Hepatocyte (in vitro differentiated cells): ENCODE results near the gene FLT1. TPM values are rescaled to one million over a fixed set of nuclear protein-coding genes. Genes with fewer than 3 reads are reported as not detected.
A peak's percentile ranks its signal among the peaks of the same experiment; 100 is the strongest.

Experiments
- DNase-seq: peaks from one replicate; pipeline ENCODE4 v3.0.0-alpha.2; 2016; ENCODE audit warnings: low spot score
- H2AFZ ChIP-seq: fragments of 200-600 bp; sonication (generic); 2 replicates; pipeline ENCODE4 v1.6.0; 2016; ENCODE audit warnings: antibody characterized with exemption, mild to moderate bottlenecking
- H3K27ac ChIP-seq: fragments of 200-600 bp; sonication (generic); 2 replicates; pipeline ENCODE4 v1.5.1; 2016; ENCODE audit warnings: mild to moderate bottlenecking
- H3K27me3 ChIP-seq: fragments of 200-600 bp; sonication (generic); 2 replicates; pipeline ENCODE4 v1.6.1; 2016
- H3K36me3 ChIP-seq: fragments of 200-600 bp; sonication (generic); replicated peaks from 2 replicates; pipeline ENCODE4 v1.5.1; 2016; ENCODE audit warnings: low read depth; ENCODE audit not compliant: insufficient read depth
- H3K4me1 ChIP-seq: fragments of 200-600 bp; sonication (generic); 2 replicates; pipeline ENCODE4 v1.5.1; 2016; ENCODE audit warnings: mild to moderate bottlenecking, moderate library complexity; ENCODE audit not compliant: insufficient read depth
- H3K4me2 ChIP-seq: fragments of 200-600 bp; sonication (generic); 2 replicates; pipeline ENCODE4 v1.6.0; 2016
- H3K4me3 ChIP-seq: fragments of 200-600 bp; sonication (generic); 2 replicates; pipeline ENCODE4 v1.5.1; 2016; ENCODE audit warnings: mild to moderate bottlenecking
- H3K79me2 ChIP-seq: fragments of 200-600 bp; sonication (generic); 2 replicates; pipeline ENCODE4 v1.6.0; 2017; ENCODE audit warnings: mild to moderate bottlenecking
- H3K9me2 ChIP-seq: fragments of 200-600 bp; sonication (generic); replicated peaks from 2 replicates; pipeline ENCODE4 v1.6.0; 2017; ENCODE audit warnings: mild to moderate bottlenecking; ENCODE audit not compliant: insufficient read depth
- H3K9me3 ChIP-seq: fragments of 200-600 bp; sonication (generic); 2 replicates; pipeline ENCODE4 v1.5.1; 2016; ENCODE audit warnings: low read depth, mild to moderate bottlenecking
- H4K20me1 ChIP-seq: fragments of 200-600 bp; sonication (generic); 2 replicates; pipeline ENCODE4 v1.6.0; 2016; ENCODE audit warnings: mild to moderate bottlenecking; ENCODE audit not compliant: insufficient read depth, poor library complexity, severe bottlenecking
- CTCF ChIP-seq: fragments of 200-600 bp; sonication (generic); IDR thresholded peaks from 2 replicates; pipeline ENCODE4 v1.5.1; 2016; ENCODE audit warnings: antibody characterized with exemption, mild to moderate bottlenecking; ENCODE audit not compliant: poor library complexity
- EZH2 ChIP-seq: fragments of 200-600 bp; sonication (generic); IDR thresholded peaks from 2 replicates; pipeline ENCODE4 v1.6.1; 2016; ENCODE audit warnings: antibody characterized with exemption, mild to moderate bottlenecking, borderline replicate concordance
- EZH2phosphoT487 ChIP-seq: fragments of 200-600 bp; sonication (generic); IDR thresholded peaks from one replicate; pipeline ENCODE4 v1.6.1; 2018; ENCODE audit warnings: antibody characterized with exemption, mild to moderate bottlenecking, low read depth, moderate library complexity; ENCODE audit not compliant: unreplicated experiment, severe bottlenecking
- WGBS: methylation state at CpG from one replicate; pipeline ENCODE4 v1.1.6; 2016; ENCODE audit warnings: low lambda C conversion rate; ENCODE audit errors: missing lambda C conversion rate; 5-methylcytosine and 5-hydroxymethylcytosine counted together
- polyA plus RNA-seq: library from polyadenylated mRNA; unstranded; fragments of >200 nt; fragmentation: Nextera tagmentation; extraction: Ambion mirVana; gene quantifications from 2 replicates; pipeline ENCODE4 v1.2.1, GENCODE V29; 2016
- total RNA-seq: library from RNA; depleted of rRNA; stranded (reverse); fragments of >200 nt; gene quantifications from 2 replicates; pipeline ENCODE4 v1.2.3, GENCODE V29; 2014

The FLT1 gene
- total and polyA plus RNA-seq, 2 experiments from 2014 or later = 30.4 to 40.1 TPM

- Histone ChIP-seq H3K27ac (no peak overlapping the region), H3K79me2 (no peaks in the 10 kb centered on the region), H3K9me3 (no peaks in the 10 kb centered on the region), H3K4me3 (no peak overlapping the region), H3K4me2 (no peak overlapping the region), H3K4me1 (peaks cover 21% of the 10 kb centered on the region), H4K20me1 (no peaks in the 10 kb centered on the region), H2AFZ (no peak overlapping the region), H3K36me3 (no peaks in the 10 kb centered on the region), H3K9me2 (no peaks in the 10 kb centered on the region), H3K27me3 (no peaks in the 10 kb centered on the region)
- WGBS = 80% methylated on average over 2 of the region's 2 CpGs
- no peak for DNase-seq
- TF ChIP-seq EZH2phosphoT487 (no peak), EZH2 (no peak), CTCF (no peak)
Observed at GRCh38 chr13:28358708-28359107, 136.2 kb downstream of the FLT1 start.

GRCh38 chr13:28357911-28358433, 137.0 kb downstream of the FLT1 start:
- no peak overlapping the region for H3K4me2 ChIP-seq
- no peaks in the 10 kb centered on the region for H3K27me3 ChIP-seq
- peaks cover 21% of the 10 kb centered on the region for H3K4me1 ChIP-seq
- DNase-seq = no peak
- no peak overlapping the region for H3K4me3 ChIP-seq
- H2AFZ ChIP-seq = no peak overlapping the region
- no peaks in the 10 kb centered on the region for H3K9me2 ChIP-seq
- no peak for TF ChIP-seq EZH2
- no peak for TF ChIP-seq CTCF
- TF ChIP-seq EZH2phosphoT487 = no peak
- H3K27ac ChIP-seq = no peak overlapping the region
- WGBS = 74% methylated on average over 4 of the region's 4 CpGs
- no peaks in the 10 kb centered on the region for H3K9me3 ChIP-seq
- H4K20me1 ChIP-seq = no peaks in the 10 kb centered on the region
- no peaks in the 10 kb centered on the region for H3K36me3 ChIP-seq
- H3K79me2 ChIP-seq = no peaks in the 10 kb centered on the region

GRCh38 chr13:28357247-28357825, 137.6 kb downstream of the FLT1 start:
- no peaks in the 10 kb centered on the region for H3K79me2 ChIP-seq
- H3K9me2 ChIP-seq = no peaks in the 10 kb centered on the region
- H4K20me1 ChIP-seq = no peaks in the 10 kb centered on the region
- DNase-seq = no peak
- no peaks in the 10 kb centered on the region for H3K36me3 ChIP-seq
- H2AFZ ChIP-seq = no peak overlapping the region
- no peak overlapping the region for H3K4me3 ChIP-seq
- H3K27ac ChIP-seq = peak overlapping the region; percentile 77
- 49% methylated on average over 8 of the region's 8 CpGs for WGBS
- no peaks in the 10 kb centered on the region for H3K9me3 ChIP-seq
- no peaks in the 10 kb centered on the region for H3K27me3 ChIP-seq
- TF ChIP-seq EZH2 (no peak), CTCF (no peak), EZH2phosphoT487 (no peak)
- H3K4me2 ChIP-seq = peak overlapping the region; percentile 9
- peaks cover 21% of the 10 kb centered on the region for H3K4me1 ChIP-seq

- Histone ChIP-seq H2AFZ (no peak overlapping the region), H3K27me3 (no peaks in the 10 kb centered on the region), H4K20me1 (no peaks in the 10 kb centered on the region), H3K79me2 (no peaks in the 10 kb centered on the region), H3K4me2 (peak overlapping the region; percentile 9), H3K9me3 (no peaks in the 10 kb centered on the region), H3K27ac (peak overlapping the region; percentile 77), H3K4me3 (no peak overlapping the region), H3K36me3 (no peaks in the 10 kb centered on the region), H3K4me1 (peaks cover 21% of the 10 kb centered on the region), H3K9me2 (no peaks in the 10 kb centered on the region)
- no peak for TF ChIP-seq EZH2phosphoT487
- TF ChIP-seq EZH2 = no peak
- TF ChIP-seq CTCF = no peak
- WGBS = 64% methylated on average over 5 of the region's 5 CpGs
- DNase-seq = no peak
Observed at GRCh38 chr13:28356561-28357021, 138.3 kb downstream of the FLT1 start.
